Measurements from ENCODE around the gene HES5.

The HES5 gene

GRCh38 chr1:2505461-2505994 lies 24.5 kb downstream of the HES5 start:
- H3K27me3 ChIP-seq (ENCODE audit: low read depth): peaks cover 7% of the 10 kb centered on the region
- no peaks in the 10 kb centered on the region for H3K9me3 ChIP-seq
- H3K36me3 ChIP-seq (replicated peaks): peaks cover 16% of the 10 kb centered on the region
- DNase-seq (ENCODE audit: low spot score in 2 of 2): no peak
- no peaks in the 10 kb centered on the region for H3K4me1 ChIP-seq
- no peak overlapping the region for H3K4me3 ChIP-seq
- in situ Hi-C loops (cut with MboI; ENCODE audit: low sequenced_read_pairs): no loop called here

- no peaks in the 10 kb centered on the region for H3K9me3 ChIP-seq
- in situ Hi-C loops (cut with MboI; ENCODE audit: low sequenced_read_pairs): no loop called here
- H3K4me1 ChIP-seq: no peaks in the 10 kb centered on the region
- peaks cover 10% of the 10 kb centered on the region for H3K36me3 ChIP-seq (replicated peaks)
- H3K4me3 ChIP-seq: no peak overlapping the region
- H3K27me3 ChIP-seq (ENCODE audit: low read depth): peaks cover 7% of the 10 kb centered on the region
- no peak for DNase-seq (ENCODE audit: low spot score in 2 of 2)
These were observed 25.2 kb downstream of the HES5 start for GRCh38 chr1:2504949-2505272.

DNA sequence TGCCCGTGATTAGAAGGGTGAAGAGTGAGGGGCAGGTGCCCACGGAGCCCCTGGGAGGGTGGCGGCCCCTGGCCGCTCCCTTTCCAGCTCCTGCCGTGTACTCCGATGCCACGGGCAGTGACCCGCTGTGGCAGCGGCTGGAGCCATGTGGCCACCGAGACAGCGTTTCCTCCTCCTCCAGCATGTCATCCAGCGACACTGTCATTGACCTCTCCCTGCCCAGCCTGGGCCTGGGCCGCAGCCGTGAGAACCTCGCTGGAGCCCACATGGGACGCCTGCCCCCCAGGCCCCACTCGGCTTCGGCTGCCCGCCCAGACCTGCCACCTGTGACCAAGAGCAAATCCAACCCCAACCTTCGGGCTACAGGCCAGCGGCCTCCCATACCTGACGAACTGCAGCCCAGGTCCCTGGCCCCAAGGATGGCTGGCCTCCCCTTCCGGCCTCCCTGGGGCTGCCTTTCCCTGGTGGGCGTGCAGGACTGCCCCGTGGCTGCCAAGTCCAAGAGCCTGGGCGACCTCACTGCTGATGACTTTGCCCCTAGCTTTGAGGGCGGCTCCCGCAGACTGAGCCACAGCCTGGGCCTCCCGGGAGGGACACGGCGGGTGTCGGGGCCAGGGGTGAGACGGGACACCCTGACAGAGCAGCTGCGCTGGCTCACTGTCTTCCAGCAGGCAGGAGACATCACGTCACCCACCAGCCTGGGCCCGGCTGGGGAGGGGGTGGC lies 25.7 kb downstream of the HES5 start:
- DNase-seq (ENCODE audit: low spot score in 2 of 2): no peak
- in situ Hi-C loops (cut with MboI; ENCODE audit: low sequenced_read_pairs): no loop called here
- Histone ChIP-seq H3K36me3 (replicated peaks) (peaks cover 5% of the 10 kb centered on the region), H3K4me1 (no peaks in the 10 kb centered on the region), H3K27me3 (ENCODE audit: low read depth) (peaks cover 7% of the 10 kb centered on the region), H3K4me3 (no peak overlapping the region), H3K9me3 (no peaks in the 10 kb centered on the region)

GRCh38 chr1:2503554-2504224 lies 26.4 kb downstream of the HES5 start:
- Histone ChIP-seq H3K27me3 (ENCODE audit: low read depth) (peaks cover 7% of the 10 kb centered on the region), H3K4me3 (no peak overlapping the region), H3K4me1 (no peaks in the 10 kb centered on the region), H3K9me3 (no peaks in the 10 kb centered on the region), H3K36me3 (replicated peaks) (peaks cover 4% of the 10 kb centered on the region)
- no peak for DNase-seq (ENCODE audit: low spot score in 2 of 2)
- in situ Hi-C loops (cut with MboI; ENCODE audit: low sequenced_read_pairs): no loop called here

DNA sequence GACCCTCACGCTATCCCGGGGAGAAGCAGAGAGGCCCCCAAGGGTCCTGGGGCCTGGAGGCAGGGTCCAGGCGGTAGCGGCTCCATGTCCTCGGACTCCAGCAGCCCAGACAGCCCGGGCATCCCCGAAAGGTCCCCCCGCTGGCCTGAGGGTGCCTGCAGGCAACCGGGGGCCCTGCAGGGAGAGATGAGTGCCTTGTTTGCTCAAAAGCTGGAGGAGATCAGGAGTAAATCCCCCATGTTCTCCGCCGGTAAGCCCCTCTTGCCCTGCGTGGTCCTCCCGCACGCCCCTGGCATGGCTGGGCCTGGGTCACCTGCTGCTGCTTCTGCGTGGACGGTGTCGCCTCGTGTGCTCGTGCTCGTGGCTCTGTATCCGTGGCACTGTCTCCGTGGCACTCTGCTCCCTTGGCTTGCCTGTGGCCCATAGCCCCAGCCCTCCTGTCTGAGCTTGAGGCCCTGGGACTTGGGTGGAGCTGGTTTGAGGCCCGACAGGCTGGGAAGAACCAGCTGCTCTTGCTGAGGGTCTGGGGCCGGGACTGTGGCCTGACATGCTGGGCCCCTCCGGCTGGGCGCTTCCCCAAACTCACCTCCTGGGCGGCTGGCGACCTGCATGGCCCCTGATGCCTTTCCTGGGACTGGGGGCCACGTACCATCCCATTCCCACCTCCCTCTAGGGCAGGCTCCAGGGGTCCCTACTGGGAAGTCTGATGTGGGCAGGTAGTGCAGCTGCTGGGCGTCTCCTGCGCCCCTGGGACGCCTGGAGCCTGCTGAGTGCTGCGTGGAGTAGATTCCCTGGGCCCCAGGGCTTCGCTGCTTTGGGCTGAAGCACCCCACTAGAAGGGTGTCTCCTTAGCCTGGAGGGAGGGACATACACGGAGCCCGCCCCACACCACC lies 27.2 kb downstream of the HES5 start:
- Histone ChIP-seq H3K4me3 (no peak overlapping the region), H3K27me3 (ENCODE audit: low read depth) (peaks cover 7% of the 10 kb centered on the region), H3K36me3 (replicated peaks) (peaks cover 1% of the 10 kb centered on the region), H3K4me1 (no peaks in the 10 kb centered on the region), H3K9me3 (no peaks in the 10 kb centered on the region)
- in situ Hi-C loops (cut with MboI; ENCODE audit: low sequenced_read_pairs): no loop called here
- no peak for DNase-seq (ENCODE audit: low spot score in 2 of 2)

- Histone ChIP-seq H3K4me1 (no peaks in the 10 kb centered on the region), H3K36me3 (replicated peaks) (no peaks in the 10 kb centered on the region), H3K27me3 (ENCODE audit: low read depth) (peaks cover 7% of the 10 kb centered on the region), H3K9me3 (no peaks in the 10 kb centered on the region), H3K4me3 (no peak overlapping the region)
- DNase-seq (ENCODE audit: low spot score in 2 of 2): no peak
- in situ Hi-C loops (cut with MboI; ENCODE audit: low sequenced_read_pairs): no loop called here
These were observed 27.9 kb downstream of the HES5 start for GRCh38 chr1:2502210-2502609.

DNA sequence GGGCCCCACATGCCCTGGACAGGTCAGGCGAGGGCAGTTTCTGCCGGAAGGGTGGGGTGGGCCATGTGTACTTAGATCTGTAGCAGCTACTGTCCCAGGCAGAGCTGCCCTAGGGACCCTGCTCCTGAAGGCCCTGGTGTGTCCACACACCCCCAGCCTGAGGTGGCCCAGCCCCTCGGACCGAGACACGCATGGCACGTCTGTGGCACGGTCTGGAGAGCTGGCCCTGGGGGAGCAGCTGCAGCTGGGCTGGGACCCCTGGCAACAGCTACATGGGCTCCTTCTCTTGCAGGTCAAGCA lies 28.3 kb downstream of the HES5 start:
- no peaks in the 10 kb centered on the region for H3K36me3 ChIP-seq (replicated peaks)
- peaks cover 7% of the 10 kb centered on the region for H3K27me3 ChIP-seq (ENCODE audit: low read depth)
- in situ Hi-C loops (cut with MboI; ENCODE audit: low sequenced_read_pairs): no loop called here
- H3K4me1 ChIP-seq: no peaks in the 10 kb centered on the region
- H3K9me3 ChIP-seq: no peaks in the 10 kb centered on the region
- DNase-seq (ENCODE audit: low spot score in 2 of 2): no peak
- H3K4me3 ChIP-seq: no peak overlapping the region

- H3K27me3 ChIP-seq (ENCODE audit: low read depth): peaks cover 7% of the 10 kb centered on the region
- in situ Hi-C loops (cut with MboI; ENCODE audit: low sequenced_read_pairs): no loop called here
- H3K9me3 ChIP-seq: no peaks in the 10 kb centered on the region
- no peaks in the 10 kb centered on the region for H3K36me3 ChIP-seq (replicated peaks)
- H3K4me1 ChIP-seq: no peaks in the 10 kb centered on the region
- no peak overlapping the region for H3K4me3 ChIP-seq
- no peak for DNase-seq (ENCODE audit: low spot score in 2 of 2)
These were observed 28.8 kb downstream of the HES5 start for GRCh38 chr1:2501041-2501819.

DNA sequence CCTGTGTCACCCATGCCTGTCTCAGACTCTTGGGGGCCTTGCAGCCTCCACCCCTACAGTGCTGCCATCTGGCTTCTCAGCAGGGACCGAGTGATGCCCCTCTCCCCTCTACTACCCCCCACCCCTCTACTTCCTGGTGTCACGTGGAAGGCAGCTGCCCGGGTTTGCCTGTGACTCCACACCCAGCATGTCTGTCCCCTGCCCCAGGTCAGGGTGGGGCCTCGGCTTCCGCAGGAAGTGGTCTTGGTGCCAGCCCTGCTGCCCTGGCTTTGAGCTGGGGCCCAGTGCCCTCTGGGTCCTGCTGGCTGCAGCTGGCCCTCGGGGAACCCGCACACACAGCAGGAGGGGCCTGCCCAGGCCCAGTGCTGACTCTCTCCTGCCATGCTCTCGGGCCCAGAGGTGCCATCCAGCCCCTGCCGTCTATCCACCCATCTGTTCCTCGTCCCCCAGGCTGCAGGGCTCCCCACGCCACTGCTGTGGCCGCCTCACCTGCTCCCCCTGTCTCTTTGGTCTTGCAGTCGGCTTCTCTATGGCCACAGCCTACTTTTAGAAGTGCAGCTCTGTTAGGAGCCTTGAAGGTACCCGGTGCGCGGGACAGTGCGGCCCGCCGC lies 30.0 kb downstream of the HES5 start:
- DNase-seq (ENCODE audit: low spot score in 2 of 2): no peak
- H3K4me1 ChIP-seq: no peaks in the 10 kb centered on the region
- no peak overlapping the region for H3K4me3 ChIP-seq
- peaks cover 7% of the 10 kb centered on the region for H3K27me3 ChIP-seq (ENCODE audit: low read depth)
- no peaks in the 10 kb centered on the region for H3K9me3 ChIP-seq
- in situ Hi-C loops (cut with MboI; ENCODE audit: low sequenced_read_pairs): no loop called here
- no peaks in the 10 kb centered on the region for H3K36me3 ChIP-seq (replicated peaks)

DNA sequence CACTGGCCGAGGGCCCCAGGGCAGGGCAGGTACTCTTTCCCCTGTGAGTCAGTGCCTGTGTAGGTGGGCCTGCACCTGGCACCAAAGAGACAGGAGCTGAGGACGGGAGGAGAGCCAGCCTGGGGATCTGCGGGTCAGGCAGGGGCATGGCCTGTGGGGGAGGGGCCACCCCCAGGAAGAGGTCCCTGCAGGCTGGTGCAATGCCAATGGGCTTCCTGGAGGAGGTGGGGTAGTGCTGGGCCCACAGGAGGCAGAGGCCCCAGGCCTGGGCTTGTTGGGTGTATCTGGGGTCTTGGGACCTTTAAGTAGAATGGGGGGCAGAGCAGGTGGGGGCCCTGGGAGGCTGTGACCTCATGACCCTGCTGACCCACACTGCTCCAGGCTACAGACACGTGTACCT lies 30.8 kb downstream of the HES5 start:
- in situ Hi-C loops (cut with MboI; ENCODE audit: low sequenced_read_pairs): no loop called here
- no peak for DNase-seq (ENCODE audit: low spot score in 2 of 2)
- Histone ChIP-seq H3K27me3 (ENCODE audit: low read depth) (peaks cover 7% of the 10 kb centered on the region), H3K36me3 (replicated peaks) (no peaks in the 10 kb centered on the region), H3K9me3 (no peaks in the 10 kb centered on the region), H3K4me1 (no peaks in the 10 kb centered on the region), H3K4me3 (no peak overlapping the region)

- H3K4me1 ChIP-seq: no peaks in the 10 kb centered on the region
- H3K4me3 ChIP-seq: no peak overlapping the region
- peaks cover 7% of the 10 kb centered on the region for H3K27me3 ChIP-seq (ENCODE audit: low read depth)
- DNase-seq (ENCODE audit: low spot score in 2 of 2): no peak
- H3K36me3 ChIP-seq (replicated peaks): no peaks in the 10 kb centered on the region
- no peaks in the 10 kb centered on the region for H3K9me3 ChIP-seq
- in situ Hi-C loops (cut with MboI; ENCODE audit: low sequenced_read_pairs): no loop called here
These were observed 31.4 kb downstream of the HES5 start for GRCh38 chr1:2498648-2499047.

DNA sequence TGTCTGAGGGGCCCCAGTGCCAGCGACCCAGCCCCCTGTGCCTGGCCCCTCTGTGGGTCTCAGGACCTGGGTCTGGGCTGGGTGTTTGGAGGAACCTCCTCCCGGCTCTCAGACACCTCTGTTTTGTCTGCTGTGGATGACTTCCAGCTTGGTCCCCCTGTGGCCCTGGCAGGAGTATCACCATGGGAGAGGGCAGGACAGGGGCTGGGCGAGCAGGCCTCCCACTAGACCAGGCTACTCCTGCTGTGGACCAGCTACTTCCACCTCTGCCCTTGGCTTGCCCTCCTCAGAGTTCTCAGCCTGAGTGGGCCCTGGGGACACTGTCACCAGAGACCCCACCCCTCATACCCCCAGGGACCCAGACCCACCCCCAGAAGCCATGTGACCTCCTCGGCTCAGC lies 32.2 kb downstream of the HES5 start:
- Histone ChIP-seq H3K9me3 (no peaks in the 10 kb centered on the region), H3K27me3 (ENCODE audit: low read depth) (peaks cover 3% of the 10 kb centered on the region), H3K4me1 (no peaks in the 10 kb centered on the region), H3K36me3 (replicated peaks) (no peaks in the 10 kb centered on the region), H3K4me3 (no peak overlapping the region)
- DNase-seq (ENCODE audit: low spot score in 2 of 2): no peak
- in situ Hi-C loops (cut with MboI; ENCODE audit: low sequenced_read_pairs): no loop called here

DNA sequence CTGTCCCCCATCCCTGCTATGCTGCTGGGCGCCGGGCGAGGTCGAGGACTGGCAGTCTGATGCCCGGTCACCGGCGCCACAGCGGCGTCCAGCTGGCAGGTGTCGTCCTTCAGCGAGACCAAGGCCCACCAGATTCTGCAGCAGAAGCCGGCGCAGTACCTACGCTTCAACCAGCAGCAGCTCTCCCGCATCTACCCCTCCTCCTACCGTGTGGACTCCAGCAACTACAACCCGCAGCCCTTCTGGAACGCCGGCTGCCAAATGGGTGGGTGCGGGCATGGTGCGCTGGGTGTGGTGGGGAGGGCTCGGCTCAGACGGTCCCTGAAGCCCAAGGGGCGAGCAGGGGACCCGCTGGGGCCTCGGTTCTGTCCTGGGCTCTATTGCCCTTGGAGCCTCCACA lies 33.3 kb downstream of the HES5 start:
- H3K36me3 ChIP-seq (replicated peaks): no peaks in the 10 kb centered on the region
- no peaks in the 10 kb centered on the region for H3K4me1 ChIP-seq
- H3K9me3 ChIP-seq: no peaks in the 10 kb centered on the region
- no peak overlapping the region for H3K4me3 ChIP-seq
- in situ Hi-C loops (cut with MboI; ENCODE audit: low sequenced_read_pairs): no loop called here
- peaks cover 8% of the 10 kb centered on the region for H3K27me3 ChIP-seq (ENCODE audit: low read depth)
- DNase-seq (ENCODE audit: low spot score in 2 of 2): no peak

Measured in HAP-1 (cell line).